22Rv1 (cell line): Measurements from ENCODE around the gene CNPY1.

ENCODE experiments used
- CTCF ChIP-seq: fragments of 450-650 bp; IDR thresholded peaks from 2 replicates; pipeline ENCODE4 v1.5.1; 2017; ENCODE audit warnings: mild to moderate bottlenecking
- ZFX ChIP-seq: fragments of 450-650 bp; IDR thresholded peaks from 2 replicates; pipeline ENCODE4 v1.6.1; 2017; ENCODE audit warnings: antibody characterized with exemption, borderline replicate concordance

DNA sequence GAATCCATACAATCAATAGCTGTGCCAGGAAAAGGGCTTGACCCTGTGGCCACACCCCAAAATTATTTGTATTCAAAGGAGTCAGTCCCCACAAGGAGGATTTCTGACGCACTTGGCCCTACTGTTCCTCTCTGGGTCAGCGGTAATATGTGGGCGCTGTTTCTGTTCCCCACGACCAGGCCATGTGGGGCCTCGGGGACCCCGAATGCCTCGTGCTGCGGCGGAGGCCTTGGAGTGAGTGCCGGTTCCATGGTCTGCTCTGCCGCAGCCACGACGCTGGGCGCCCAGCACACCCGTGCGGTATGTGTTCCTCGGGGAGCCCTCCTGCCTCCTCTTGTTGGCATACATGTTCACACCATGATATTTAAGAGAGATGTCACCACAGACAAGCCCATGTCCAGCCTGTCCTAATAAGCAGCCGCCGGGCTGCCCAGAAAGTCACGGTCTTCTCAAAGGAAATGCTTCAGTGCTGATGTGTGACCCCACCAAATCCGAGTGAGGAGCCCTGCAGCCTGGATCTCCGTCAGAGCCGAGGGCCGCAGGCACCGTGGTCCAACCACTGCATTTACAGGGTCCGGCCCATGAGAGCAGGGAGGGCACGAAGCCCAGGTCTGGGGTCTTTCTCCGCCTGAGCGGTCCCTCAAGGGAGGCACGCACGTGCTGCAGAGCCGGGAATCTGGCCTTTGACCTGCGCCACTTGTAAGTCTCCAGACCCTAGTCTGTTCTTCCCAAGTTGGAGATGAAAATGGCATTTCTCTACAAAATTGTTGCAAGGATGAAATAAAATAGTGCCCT, 52.4 kb downstream of the CNPY1 start:
- no peak for TF ChIP-seq CTCF
- no peak for TF ChIP-seq ZFX
